GM10266 (cell line): Measurements from ENCODE around the gene ATAD5.

Experiments used
- DNase-seq: peaks from one replicate; pipeline ENCODE4 v3.0.0; 2012; ENCODE audit errors: extremely low spot score
- TF ChIP-seq, protein P1 (sequence below): IDR thresholded peaks from 2 replicates; pipeline ENCODE4 v1.5.1; 2012; ENCODE audit warnings: mild to moderate bottlenecking, low read depth; ENCODE audit not compliant: control insufficient read depth, insufficient read depth; ENCODE audit errors: missing control alignments

Gene ATAD5

DNA sequence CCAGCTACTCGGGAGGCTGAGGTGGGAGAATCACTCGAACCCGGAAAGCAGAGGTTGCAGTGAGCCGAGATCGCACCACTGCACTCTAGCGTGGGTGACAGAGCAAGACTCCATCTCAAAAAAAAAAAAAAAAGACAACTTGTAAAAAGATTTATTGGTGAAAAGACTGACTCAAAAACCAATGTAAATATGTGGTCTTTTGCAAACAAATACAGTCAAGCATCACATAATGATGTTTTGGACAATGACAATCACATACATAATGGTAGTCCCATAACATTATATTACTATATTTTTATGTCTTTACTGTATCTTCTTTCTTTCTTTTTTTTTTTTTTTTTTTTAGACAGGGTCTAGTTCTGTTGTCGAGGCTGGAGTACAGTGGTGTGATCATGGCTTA, 15.6 kb upstream of the ATAD5 start:
- TF ChIP-seq, protein P1, sequence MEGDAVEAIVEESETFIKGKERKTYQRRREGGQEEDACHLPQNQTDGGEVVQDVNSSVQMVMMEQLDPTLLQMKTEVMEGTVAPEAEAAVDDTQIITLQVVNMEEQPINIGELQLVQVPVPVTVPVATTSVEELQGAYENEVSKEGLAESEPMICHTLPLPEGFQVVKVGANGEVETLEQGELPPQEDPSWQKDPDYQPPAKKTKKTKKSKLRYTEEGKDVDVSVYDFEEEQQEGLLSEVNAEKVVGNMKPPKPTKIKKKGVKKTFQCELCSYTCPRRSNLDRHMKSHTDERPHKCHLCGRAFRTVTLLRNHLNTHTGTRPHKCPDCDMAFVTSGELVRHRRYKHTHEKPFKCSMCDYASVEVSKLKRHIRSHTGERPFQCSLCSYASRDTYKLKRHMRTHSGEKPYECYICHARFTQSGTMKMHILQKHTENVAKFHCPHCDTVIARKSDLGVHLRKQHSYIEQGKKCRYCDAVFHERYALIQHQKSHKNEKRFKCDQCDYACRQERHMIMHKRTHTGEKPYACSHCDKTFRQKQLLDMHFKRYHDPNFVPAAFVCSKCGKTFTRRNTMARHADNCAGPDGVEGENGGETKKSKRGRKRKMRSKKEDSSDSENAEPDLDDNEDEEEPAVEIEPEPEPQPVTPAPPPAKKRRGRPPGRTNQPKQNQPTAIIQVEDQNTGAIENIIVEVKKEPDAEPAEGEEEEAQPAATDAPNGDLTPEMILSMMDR = no peak
- DNase-seq = no peak

DNA sequence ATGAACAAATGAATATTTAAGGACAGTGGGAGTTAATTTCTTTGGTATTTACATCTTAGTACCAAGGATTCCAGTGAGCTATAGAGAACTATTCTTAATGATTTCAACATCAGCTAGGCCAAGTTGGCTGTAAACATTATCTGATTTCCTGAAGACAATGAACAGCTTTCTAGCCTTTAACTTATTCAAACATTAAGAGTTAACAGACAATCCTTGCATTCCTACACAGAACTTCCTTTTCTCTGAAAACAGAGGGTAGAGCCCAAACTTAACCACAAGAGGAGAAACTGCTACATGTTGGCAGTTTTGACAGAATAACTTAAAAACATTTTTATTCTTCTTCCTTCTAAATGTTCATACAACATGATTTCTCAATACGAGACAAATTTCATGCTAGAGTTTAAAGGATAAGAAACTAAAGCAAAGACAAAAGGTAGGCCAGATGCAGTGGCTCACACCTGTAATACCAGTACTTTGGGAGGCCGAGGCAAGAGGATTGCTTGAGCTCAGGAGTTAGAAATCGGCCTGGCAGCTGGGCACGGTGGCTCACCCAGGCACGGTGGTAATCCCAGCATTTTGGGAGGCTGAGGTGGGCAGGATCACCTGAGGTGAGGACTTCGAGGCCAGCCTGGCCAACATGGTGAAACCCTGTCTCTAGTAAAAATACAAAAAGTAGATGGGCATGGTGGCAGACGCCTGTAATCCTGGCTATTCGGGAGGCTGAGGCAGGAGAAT, 11.6 kb upstream of the ATAD5 start:
- TF ChIP-seq, protein P1 = no peak
- no peak for DNase-seq

DNA sequence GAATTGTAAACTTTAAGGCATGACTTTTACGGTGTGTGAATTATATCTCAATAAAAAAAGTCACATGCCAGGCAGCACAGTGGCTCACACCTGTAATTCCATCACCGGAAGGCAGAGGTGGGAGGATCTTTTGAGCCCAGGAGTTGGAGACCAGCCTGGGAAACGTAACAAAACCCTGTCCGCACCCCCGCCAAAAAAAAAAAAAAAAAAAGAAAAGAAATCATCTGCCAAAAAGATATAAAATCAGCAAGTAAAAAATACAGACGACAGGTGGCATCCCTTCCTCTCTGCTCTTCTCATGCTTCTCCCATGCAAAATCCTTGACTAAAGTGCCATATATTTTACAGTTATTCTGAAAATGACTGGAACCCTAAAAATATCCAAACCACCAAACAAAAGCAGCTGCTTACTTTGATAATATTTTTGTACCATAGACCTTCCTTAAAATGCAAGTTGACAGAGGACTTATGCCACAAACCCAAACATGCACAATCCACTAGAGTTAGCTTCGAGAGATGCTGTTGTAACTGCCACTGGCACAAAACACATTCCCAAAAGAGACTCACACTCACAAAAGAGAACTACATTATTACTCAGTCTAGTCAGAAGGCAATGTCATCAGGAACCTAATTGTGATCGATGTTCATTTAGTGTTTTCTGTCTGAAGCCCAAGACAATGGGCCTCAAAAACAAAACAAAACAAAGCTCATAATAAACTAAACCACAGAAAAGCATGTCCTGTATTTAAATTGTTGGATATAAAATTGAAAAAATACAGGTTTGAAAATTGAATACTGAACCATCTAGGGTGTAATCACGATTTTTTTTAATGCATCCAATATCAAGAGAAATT, 9.7 kb upstream of the ATAD5 start:
- DNase-seq = no peak
- TF ChIP-seq, protein P1 = no peak

DNA sequence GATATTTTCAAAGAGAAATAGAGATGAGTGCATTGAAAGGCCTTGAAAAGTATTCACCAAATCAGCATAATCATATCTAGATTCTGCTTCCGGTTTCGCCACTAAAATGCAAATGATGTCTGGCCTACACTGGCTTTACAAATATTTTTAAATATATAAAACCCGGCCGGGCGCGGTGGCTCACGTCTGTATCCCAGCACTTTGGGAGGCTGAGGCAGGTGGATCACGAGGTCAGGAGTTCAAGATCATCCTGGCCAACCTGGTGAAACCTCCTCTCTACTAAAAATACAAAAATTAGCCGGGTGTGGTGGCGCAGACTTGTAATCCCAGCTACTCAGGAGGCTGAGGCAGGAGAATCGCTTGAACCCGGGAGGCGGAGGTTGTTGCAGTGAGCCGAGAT, 8.8 kb upstream of the ATAD5 start:
- peak; percentile 45 for DNase-seq

DNA sequence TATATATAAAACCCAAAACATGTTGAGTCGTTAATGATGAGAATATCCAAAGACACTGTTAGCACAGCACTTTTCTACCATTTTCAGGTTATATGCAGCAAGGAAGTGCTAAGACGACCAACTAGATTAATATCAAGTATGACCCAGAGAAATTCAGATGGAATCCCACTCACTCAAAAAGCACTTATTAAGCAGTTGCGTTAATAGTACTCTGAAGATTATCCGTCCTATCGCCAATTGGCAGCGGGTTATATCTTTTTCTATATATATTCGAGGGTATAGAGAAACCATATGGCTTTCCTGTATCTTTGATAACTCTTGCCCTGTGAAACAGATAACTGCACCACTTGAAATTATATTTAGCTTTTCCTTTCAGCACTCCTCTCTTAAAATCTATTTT, 8.3 kb upstream of the ATAD5 start:
- DNase-seq = no peak
- TF ChIP-seq, protein P1 = no peak

DNA sequence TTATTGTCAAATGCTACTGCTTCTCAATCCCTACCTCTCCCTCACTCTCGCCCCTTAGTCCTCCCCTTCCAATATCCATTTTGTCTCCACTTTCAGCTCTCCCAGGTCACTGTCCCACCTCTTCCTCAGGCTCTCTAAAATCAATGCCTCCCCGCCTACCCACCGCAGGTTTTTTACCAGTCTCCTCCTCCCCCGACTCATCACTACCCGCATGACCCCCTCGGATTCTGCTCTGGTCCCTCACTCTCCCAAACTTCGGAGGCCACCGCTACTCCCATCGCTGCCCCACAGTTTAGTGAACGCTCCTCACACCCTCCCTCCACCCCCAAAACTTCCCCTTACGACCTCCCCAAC, 7.8 kb upstream of the ATAD5 start:
- peak; percentile 47 for DNase-seq
- TF ChIP-seq, protein P1 = no peak

DNA sequence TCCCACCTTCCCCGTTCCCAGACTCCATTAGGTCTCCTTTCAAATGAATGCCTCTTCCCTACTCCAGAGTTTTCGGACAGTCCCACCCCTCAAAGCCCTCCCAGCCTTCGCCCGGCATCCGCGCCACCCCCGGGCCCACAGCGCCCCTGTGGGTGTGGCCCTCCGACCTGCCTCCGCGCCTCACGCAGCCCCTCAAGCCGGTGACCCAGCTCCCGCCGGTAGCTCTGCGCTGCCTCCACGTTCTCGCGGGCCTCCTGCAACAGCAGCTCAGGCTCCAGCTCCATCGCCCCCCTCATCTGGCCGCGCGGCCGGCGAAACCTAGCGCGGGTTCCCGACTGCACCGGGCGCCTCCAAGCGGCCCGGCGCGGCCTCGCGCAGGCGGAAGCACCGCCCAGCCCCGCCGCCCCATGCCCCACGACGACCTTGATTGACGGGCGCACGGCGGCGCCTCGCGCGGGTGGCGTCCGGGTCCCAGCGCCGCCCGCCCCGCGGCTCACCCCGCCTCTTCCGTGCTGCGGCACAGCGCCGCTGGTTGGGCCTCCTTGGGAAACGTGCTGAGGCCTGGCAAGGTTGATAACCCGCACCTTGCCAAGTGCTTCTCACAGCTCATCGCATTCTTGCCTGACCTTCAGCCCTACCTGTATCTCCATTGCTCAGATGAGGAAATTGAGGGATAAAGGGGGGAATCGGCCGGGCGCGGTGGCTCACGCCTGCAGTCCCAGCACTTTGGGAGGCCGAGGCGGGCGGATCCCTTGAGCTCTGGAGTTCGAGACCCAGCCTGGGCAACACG, 7.2 kb upstream of the ATAD5 start, which contains the start of gene CRLF3:
TSS of gene CRLF3 (minus strand) at position 337 of the 790 bp plus-strand sequence. CDS start at position 296, 41 bp downstream.
- TF ChIP-seq, protein P1 = peak; percentile 48
- peak; percentile 97 for DNase-seq
